ENCODE measurements around the gene SNTB2. TPM values are rescaled to one million over a fixed set of nuclear protein-coding genes. Genes with fewer than 3 reads are reported as not detected.

SNTB2 gene
- total and polyA plus RNA-seq, 10 of the 15 experiments (the other 5 are each of a cell fraction or from before 2014, with no cell fraction given), result 1.2 to 15.7 (median 5.0) TPM

DNA sequence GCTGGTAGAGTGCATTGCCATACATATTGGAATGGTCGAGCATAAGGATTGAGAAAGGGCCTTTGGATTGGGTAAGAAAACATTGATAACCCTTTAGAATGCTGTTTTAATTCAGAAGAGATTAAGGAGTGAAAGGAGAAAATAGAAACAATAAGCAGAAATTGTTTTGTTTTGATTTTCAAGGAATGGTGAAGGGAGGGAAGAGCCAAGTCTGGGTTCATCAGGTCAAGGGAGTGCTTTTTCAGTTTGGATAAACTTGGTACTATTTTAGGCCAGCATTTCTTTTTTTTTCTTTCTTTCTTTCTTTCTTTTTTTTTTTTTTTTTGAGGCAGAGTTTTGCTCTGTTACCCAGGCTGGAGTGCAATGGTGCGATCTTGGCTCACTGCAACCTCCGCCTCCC lies 50.3 kb downstream of the SNTB2 start (continued):
- TF ChIP-seq KDM1A (IDR thresholded peaks at IDR 0.05; ENCODE audit: borderline replicate concordance) (no peak), SMAD5 (IDR thresholded peaks at IDR 0.05; ENCODE audit: low read depth) (no peak), NR2C2 (IDR thresholded peaks at IDR 0.05; ENCODE audit: borderline replicate concordance, control insufficient read depth, insufficient read length, low read depth) (no peak), MTA2 (IDR thresholded peaks at IDR 0.05; ENCODE audit: low read depth) (no peak), GABPA (IDR thresholded peaks at IDR 0.05; ENCODE audit: low read depth) (no peak), FOXM1 (IDR thresholded peaks at IDR 0.05; ENCODE audit: low read depth, low read length) (no peak), NFYA (IDR thresholded peaks at IDR 0.05; ENCODE audit: borderline replicate concordance, low read depth, low read length) (no peak)
- TF ChIP-seq, protein P1, sequence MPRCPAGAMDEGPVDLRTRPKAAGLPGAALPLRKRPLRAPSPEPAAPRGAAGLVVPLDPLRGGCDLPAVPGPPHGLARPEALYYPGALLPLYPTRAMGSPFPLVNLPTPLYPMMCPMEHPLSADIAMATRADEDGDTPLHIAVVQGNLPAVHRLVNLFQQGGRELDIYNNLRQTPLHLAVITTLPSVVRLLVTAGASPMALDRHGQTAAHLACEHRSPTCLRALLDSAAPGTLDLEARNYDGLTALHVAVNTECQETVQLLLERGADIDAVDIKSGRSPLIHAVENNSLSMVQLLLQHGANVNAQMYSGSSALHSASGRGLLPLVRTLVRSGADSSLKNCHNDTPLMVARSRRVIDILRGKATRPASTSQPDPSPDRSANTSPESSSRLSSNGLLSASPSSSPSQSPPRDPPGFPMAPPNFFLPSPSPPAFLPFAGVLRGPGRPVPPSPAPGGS (IDR thresholded peaks at IDR 0.05; ENCODE audit: borderline replicate concordance, insufficient read depth, low read depth, low read length, poor library complexity, severe bottlenecking), result no peak

GRCh38 chr16:69239851-69240250 lies 52.9 kb downstream of the SNTB2 start:
- no peaks in the 10 kb centered on the region for H4K20me1 ChIP-seq (ENCODE audit: control insufficient read depth, insufficient read depth)
- WGBS (ENCODE audit: insufficient coverage, insufficient replicate concordance, low lambda C conversion rate, missing lambda C conversion rate), result 95% methylated on average over 1 of the region's 1 CpG
- H3K4me3 ChIP-seq, result no peak overlapping the region
- H3K9me3 ChIP-seq (replicated peaks; ENCODE audit: control insufficient read depth, insufficient read depth, low read length), result no peaks in the 10 kb centered on the region
- no peak overlapping the region for H2AFZ ChIP-seq (ENCODE audit: control insufficient read depth, low read depth, low read length)
- no TSS peak for BruUV-seq (replicated peaks)
- no peak for DNase-seq (ENCODE audit: low read depth, low spot score)
- no peak for FAIRE-seq
- H3K27ac ChIP-seq (ENCODE audit: control insufficient read depth, insufficient read depth), result no peak overlapping the region
- H3K4me2 ChIP-seq (ENCODE audit: control insufficient read depth, insufficient read depth), result no peak overlapping the region
- ChIA-PET SMC1A (ENCODE audit: uncharacterized antibody, unreplicated experiment) (interaction anchor here (1.0 to 1.1 kb wide), 2 partner anchors 87 to 89 kb away, joined by 3 to 4 read pairs; no protein-coding TSS in a partner anchor), CTCF (no interaction called here), POLR2A (no interaction called here), RAD21 (ENCODE audit: unreplicated experiment) (no interaction called here)
- no peak for ATAC-seq
- in situ Hi-C loops (cut with MboI), result no loop called here
- intact Hi-C loops (cut with micrococcal nuclease; ENCODE audit: unreplicated experiment), result no loop called here
- TF ChIP-seq, protein P2, sequence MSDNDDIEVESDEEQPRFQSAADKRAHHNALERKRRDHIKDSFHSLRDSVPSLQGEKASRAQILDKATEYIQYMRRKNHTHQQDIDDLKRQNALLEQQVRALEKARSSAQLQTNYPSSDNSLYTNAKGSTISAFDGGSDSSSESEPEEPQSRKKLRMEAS (IDR thresholded peaks at IDR 0.05; ENCODE audit: low read depth, low read length), result no peak
- TF ChIP-seq NFXL1 (IDR thresholded peaks at IDR 0.05; ENCODE audit: borderline replicate concordance), result no peak
- no peak for TF ChIP-seq HDAC6 (IDR thresholded peaks at IDR 0.05; ENCODE audit: unreplicated experiment)
- TF ChIP-seq PAX8 (IDR thresholded peaks at IDR 0.05), result no peak
- TF ChIP-seq, protein P3, sequence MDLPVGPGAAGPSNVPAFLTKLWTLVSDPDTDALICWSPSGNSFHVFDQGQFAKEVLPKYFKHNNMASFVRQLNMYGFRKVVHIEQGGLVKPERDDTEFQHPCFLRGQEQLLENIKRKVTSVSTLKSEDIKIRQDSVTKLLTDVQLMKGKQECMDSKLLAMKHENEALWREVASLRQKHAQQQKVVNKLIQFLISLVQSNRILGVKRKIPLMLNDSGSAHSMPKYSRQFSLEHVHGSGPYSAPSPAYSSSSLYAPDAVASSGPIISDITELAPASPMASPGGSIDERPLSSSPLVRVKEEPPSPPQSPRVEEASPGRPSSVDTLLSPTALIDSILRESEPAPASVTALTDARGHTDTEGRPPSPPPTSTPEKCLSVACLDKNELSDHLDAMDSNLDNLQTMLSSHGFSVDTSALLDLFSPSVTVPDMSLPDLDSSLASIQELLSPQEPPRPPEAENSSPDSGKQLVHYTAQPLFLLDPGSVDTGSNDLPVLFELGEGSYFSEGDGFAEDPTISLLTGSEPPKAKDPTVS (IDR thresholded peaks at IDR 0.05; ENCODE audit: low read depth, low read length), result no peak
- TF ChIP-seq ASH2L (IDR thresholded peaks at IDR 0.05; ENCODE audit: borderline replicate concordance, low read depth), result no peak
- H3K9ac ChIP-seq (ENCODE audit: control insufficient read depth, insufficient read depth, low read length), result no peak overlapping the region
- H3K4me1 ChIP-seq (ENCODE audit: control insufficient read depth, insufficient read depth, low read length), result no peaks in the 10 kb centered on the region
- H3K36me3 ChIP-seq (ENCODE audit: control insufficient read depth in 2 of 2, insufficient read depth in 2 of 2, low read length in 1 of 2), result no peaks in the 10 kb centered on the region
- no peaks in the 10 kb centered on the region for H3K27me3 ChIP-seq (replicated peaks in 1 of 2; ENCODE audit: control insufficient read depth in 2 of 2, insufficient read depth in 2 of 2, low read length in 1 of 2)
- no peaks in the 10 kb centered on the region for H3K79me2 ChIP-seq (ENCODE audit: control insufficient read depth, insufficient read depth, low read length)
